Skeletal muscle cell (primary cell): Measurements from ENCODE around the gene KIF18A.
"Not testable (repeated sequence)": the region's sequence is repeated elsewhere in the genome, so short reads cannot be mapped to it uniquely, and the experiment has no call there.

Experiments used
- DNase-seq: peaks from one replicate; pipeline ENCODE4 v3.0.0-alpha.2; 2010; ENCODE audit warnings: low read depth
- H3K4me3 ChIP-seq: 2 replicates; pipeline ENCODE4 v1.5.1; 2011; ENCODE audit warnings: low read depth, mild to moderate bottlenecking, control low read depth, low read length, moderate library complexity

The KIF18A gene

DNA sequence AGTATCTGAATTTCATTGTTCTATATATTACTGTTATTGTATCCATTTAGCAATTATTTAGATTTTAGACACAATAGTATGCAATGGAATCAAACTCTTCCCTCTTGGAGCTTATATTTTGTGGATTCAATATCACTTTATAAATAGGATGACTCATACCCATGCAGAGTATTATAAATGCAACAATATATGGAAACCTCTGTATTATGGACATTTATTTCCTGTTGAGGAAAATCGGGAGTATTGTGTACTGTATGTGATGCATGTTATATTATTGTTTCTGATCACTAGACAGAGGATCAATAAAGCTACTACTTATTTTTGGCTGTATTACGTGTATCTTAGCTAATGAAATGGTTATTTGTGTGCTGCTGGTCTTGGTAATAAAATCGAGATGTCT, 1.0 kb upstream of the KIF18A start:
- H3K4me3 ChIP-seq, result peak overlapping the region; percentile 87
- DNase-seq, result no peak

DNA sequence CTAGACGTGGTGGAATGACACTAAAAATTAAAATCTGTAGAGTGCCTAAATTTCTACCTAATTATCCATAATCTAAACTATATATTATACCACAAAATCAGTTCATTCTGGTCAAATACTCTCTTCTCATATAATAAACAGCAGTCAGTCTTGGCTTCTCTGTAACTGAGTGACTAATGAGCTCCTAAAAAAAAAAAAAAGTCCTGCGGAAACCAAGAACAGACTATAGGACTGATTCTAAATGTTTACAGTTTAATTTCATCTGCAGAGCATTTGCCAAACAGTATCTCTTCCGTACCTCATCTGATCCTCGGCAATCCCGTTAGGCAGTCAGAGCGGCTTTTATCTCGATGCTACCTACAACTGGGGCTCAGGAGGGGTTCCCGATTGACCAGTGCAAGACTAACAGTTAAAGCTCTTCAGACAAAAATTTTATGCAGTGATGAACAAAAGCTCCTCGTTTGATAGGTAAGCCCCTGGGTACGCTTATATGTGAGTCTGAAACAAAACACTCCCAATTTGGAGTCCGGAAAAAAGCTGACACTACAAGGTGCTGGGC, 686 bp downstream of the KIF18A start:
- DNase-seq, result no peak

DNA sequence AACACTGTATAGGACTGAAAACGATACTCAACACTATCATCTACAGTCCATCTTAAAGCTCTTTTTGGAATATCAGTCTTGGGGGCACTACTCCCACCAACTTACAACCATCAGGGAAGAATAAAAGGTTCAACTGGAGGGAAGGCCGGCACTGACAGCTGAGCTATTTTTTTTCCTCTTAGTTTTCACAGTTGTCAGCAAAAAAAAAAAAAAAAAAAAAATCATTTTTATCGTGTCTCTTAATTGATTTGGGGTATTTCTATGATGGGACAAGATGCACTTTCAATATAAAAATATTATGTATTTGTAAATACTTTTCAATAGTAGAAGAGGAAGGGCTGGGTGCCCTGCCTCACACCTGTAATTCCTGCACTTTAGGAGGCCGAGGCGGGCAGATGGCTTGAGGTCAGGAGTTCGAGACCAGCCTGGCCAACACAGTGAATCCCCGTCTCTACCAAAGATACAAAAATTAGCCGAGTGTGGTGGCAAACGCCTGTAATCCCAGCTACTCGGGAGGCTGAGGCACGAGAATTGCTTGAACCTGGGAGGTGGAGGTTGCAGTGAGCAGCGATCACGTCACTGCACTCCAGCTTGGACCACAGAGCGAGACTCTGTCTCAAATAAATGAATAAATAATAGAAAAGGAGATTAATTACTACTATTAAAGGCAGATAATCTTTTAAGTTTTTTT, 1.5 kb downstream of the KIF18A start:
- H3K4me3 ChIP-seq, result peak overlapping the region; percentile 87

More for the DNA sequence above, 686 bp downstream of the KIF18A start:
- H3K4me3 ChIP-seq, result peak overlapping the region; percentile 87

DNA sequence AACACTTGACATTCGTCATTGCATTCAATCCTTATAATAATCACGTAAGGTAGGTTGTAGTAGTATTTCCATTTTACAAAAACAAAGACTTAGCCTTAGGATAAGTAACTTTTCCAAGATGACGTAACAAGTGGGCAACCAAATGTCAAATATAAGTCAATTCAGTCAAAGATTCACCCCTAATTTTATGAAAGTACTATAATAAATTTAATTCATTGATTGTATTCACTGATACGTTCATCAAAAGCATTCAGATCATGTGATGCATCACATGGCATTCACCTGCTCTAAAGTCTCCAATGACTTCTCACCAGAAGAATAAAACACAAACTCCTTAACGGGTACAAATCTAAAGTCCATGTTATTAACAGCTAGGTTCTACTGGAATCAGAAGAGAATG, 2.1 kb downstream of the KIF18A start:
- H3K4me3 ChIP-seq, result no peak overlapping the region
- no peak for DNase-seq

More for the DNA sequence above, 1.5 kb downstream of the KIF18A start:
- no peak for DNase-seq

DNA sequence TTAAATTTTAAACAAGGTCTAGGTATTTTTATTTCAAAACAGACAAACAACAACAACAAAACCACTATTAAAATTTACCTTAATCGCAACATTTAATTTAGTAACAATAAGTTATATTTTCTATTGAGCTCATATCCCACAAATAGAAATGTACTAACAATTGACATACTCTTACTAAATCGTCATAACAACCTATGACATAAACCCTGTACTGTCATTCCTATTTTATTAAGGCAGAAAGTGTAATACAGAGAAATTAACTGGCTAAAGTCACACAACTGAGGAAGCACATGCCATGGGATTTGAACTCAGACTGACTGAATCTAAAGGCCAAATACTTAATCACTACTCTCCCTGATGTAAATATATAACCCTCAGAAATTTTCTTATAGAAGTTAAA, 3.0 kb downstream of the KIF18A start:
- no peak overlapping the region for H3K4me3 ChIP-seq
- DNase-seq, result no peak

DNA sequence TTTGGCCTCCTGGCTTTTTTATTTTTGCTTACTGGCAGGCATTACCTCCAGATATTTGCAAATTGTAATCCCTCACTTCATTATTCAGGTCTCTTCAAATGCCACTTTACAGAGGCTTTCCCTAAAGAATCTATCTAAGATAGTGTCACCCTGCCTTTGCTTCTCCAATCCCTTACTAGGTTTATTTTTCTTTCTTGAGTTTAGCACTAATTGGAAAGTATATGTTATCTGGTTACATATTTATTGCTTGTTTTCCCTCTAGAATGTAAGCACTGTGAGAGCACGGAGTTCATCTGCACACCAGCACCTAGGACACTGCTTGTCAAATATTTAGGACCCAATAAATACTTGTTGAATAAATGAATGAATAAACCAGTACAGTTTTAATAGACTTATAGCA, 3.5 kb downstream of the KIF18A start:
- DNase-seq, result no peak
- H3K4me3 ChIP-seq, result no peak overlapping the region

DNA sequence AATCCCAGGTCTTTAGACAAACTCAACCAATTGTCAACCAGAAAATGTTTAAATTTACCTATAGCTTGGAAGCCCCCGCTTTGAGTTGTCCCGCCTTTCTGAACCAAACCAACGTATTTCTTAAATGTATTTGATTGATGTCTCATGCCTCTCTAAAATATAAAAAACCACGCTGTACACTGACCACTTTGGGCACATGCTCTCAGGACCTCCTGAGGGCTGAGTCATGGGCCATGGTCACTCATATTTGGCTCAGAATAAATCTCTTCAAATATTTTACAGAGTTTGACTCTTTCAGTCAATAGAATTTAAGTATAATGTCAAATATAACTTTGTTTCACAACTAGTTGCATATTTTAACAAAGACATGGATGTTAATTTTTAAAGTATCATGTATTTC, 5.7 kb downstream of the KIF18A start:
- H3K4me3 ChIP-seq, DNase-seq: not testable (repeated sequence)

DNA sequence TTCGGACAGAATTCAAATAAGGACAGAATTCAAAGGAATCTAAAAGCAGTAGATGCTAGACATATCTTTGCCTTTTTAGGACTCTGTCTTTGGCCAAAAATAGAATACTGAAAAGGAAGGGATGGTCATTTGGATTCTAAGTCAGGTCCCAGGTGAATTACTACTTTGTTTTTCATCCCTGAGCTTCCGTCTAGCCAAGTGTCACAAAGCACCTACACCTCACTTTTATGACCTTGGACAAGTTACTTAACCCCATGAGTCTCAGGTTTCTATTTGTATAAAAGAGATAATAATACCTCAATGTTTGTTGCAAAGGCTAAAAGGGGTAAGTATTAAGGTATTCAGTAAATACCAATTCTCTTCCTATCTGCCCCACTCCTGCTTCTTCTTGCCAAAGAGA, 7.3 kb downstream of the KIF18A start:
- no peak for DNase-seq
- H3K4me3 ChIP-seq, result no peak overlapping the region

DNA sequence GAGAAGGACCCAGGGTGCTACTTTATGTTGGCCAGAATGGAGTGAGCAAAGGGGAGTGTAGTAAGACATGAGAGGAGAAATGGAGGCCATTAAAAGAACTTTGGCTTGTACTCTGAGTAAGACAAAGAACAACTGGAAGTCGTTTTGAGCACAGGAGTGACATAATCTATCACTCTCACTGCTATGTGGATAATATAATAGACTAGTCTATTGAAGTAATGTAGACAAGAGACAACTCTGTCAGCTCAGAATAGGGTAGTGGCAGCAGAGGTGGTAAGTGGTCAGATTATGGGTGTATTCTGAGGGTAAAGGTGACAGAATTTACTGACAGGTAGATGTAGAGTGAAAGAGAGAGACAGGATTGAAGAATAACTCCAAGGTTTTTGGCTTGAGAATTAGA, 8.2 kb downstream of the KIF18A start:
- DNase-seq, result no peak
- no peak overlapping the region for H3K4me3 ChIP-seq

DNA sequence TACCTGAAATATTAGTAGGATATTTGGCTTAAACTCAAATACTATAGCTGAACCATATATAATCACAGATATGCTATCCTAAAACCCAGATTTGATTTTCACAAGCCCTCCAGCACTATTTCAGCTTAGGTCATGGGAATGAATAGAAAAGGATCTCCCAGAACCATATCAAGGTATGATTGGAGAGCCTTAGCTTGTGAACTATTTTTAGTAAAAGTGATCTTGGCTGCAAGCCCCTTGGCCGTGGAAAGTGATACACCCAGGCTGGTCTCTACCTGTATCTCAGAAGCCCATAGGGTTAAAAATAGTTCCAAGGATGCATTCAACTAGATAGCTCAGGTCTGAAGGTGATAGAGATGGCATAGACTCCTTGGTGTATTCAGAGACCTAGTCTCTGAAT, 9.7 kb downstream of the KIF18A start:
- H3K4me3 ChIP-seq, result no peak overlapping the region
- no peak for DNase-seq

DNA sequence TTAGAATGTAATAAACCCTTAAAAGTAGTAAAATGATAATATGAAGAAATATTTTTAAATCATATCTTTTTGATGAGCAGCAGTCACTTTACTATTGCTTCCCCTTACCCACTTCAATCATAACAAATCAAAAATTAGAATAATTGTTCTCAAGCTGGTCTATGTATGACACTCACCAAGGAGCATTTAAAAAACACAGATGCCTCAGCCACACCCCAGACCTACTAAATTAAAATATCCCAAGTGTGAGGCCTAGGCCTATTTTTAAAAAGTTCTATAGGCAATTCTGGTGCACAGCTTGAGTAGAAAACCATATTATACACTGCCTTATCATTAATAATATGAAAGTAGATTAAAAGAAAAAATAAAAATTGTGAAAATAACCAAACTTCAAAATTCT, 15.2 kb downstream of the KIF18A start:
- no peak overlapping the region for H3K4me3 ChIP-seq
- no peak for DNase-seq

DNA sequence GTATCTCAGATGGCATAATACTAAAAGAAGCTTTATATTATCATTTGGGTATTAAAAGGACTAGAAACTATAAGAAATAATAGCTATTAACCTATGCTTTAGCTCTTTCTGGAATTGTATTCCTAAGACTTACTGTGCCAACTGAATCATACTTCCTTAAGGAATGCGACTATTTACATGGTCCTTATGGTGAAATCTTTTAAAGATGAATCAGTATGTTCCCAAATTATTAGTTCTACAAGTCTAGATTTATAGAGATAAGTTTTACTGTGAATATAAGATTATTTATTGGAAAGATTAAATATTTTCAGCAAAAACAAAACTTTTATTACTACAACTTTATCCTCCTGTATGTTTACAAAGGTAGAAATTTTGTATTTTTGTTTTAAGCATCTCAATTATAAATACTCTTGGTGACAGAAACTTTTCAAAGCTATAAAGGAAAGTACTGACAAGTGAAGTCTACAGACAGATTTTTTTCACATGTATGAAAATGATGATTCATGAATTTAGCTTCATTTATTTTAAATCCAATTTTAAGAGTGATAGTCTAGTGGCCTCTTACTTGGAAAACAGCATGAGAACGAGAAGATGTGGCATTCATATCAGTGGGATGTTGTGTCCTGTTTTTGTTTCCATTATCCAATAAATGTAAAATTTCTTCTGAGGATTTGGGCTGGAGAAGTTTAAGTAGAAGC, 17.8 kb downstream of the KIF18A start:
- no peak overlapping the region for H3K4me3 ChIP-seq
- DNase-seq, result peak; percentile 30

DNA sequence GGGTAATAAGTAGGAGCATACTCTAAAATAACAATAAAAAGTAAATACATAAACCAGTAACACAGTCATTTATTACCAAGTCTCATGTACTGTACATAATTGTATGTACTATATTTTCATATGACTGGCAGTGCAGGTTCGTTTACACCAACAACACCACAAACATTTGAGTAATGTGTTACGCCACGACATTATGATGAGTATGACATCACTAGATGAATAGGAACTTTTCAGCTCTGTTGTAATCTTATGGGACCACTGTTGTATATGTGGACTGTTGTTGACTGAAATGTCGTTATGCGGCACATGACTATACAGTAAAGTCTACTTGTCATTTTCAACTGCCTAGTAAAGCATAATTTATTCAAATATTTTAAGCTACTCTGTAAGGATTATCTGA, 18.6 kb downstream of the KIF18A start:
- no peak overlapping the region for H3K4me3 ChIP-seq
- DNase-seq, result no peak

DNA sequence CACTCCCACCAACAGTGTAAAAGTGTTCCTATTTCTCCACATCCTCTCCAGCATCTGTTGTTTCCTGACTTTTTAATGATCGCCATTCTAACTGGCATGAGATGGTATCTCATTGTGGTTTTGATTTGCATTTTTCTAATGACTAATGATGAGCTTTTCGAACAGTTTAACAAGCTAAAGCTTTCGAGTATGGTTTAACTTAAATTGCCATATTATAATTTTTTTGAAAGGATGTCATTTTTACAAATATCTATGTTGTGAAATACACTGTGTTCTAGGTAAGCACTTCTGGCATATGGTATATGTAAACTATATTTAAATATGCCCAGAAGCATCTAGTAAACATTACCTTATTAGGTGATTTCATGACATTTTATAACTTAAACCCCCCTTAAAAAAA, 20.3 kb downstream of the KIF18A start:
- not testable (repeated sequence) for H3K4me3 ChIP-seq, DNase-seq

DNA sequence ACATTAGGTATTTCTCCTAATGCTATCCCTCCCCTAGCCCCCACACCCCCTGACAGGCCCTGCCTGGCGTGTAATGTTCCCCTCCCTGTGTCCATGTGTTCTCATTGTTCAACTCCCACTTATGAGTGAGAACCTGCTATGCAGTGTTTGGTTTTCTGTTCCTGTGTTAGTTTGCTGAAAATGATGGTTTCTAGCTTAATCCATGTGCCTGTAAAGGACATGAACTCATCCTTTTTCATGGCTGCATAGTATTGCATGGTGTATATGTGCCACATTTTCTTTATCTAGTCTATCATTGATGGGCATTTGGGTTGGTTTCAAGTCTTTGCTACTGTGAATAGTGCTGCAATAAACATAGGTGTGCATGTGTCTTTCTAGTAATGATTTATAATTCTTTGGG, 20.8 kb downstream of the KIF18A start:
- not testable (repeated sequence) for H3K4me3 ChIP-seq, DNase-seq

DNA sequence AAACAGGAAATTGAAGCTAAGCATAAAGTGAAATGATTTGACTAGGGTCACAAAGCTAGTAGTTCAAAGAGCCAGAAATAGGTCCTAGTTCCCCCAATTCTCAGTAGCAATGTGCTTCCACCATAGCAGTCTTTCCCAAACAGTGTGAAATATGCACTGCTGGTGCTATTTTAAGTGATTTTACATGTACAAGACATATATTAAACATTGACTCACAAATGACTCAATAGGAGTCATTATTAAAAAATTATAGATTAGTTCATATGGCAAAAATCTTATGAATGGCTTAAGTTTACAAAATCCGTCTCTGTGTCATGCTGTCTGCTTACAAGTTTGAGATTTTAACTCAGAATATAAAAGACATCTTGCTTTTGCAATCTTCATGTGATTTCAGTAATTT, 21.4 kb downstream of the KIF18A start:
- peak; percentile 39 for DNase-seq
- no peak overlapping the region for H3K4me3 ChIP-seq

DNA sequence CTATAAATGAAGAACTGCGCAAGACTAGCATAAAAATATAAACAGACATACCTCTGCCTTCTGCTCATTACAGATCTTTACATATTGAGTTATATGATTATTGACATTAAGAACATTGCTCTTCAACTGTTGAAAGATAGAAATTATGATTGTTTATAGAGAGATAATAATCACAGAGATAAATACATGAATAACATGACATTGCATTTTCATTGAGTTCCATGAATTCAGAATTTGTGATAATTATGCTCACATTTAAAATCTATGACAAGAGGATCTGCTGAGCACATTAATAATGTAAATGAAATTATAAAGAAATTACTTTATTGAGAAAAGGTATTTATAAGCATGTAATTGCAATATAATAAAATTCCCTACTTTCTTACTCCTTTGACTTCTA, 24.8 kb downstream of the KIF18A start:
- no peak for DNase-seq
- H3K4me3 ChIP-seq, result no peak overlapping the region

DNA sequence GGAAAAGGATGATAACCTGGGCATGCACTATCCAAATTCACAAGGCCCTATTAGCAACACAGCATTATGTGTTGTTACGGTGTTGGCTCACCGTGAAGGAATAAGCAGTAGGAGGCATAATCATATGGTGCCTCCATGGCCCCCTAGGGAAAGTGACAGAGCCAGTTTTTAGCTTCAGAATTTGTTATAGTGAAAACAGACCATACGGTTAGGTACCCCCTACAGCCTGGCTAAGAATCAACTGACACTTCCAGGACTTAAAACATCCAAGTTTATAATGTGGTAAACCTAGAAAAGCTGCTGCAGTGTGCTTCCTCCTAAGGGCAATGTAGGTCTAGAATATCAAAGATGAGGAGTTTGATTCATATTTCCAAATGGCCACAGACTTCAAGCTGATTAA, 30.4 kb downstream of the KIF18A start:
- DNase-seq, result no peak

DNA sequence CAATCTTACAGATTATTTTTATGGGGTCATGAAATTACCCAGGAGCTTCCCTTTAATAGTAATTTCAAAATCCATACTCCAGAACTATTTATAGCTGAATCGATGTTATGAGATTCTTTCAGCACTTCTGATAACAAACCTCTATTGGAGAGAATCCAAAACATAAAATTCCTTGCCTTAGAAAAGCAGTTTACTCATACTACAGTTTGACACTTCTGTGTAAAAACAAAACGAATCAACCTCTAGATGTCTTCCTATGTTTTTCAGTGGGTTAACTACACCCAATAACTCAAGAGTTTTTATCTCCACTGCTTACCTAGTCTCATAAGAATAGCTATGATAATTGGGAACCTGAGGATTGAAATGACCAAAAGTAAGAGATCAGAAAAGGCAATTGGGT, 35.6 kb downstream of the KIF18A start:
- H3K4me3 ChIP-seq, result no peak overlapping the region
- DNase-seq, result no peak

More for the DNA sequence above, 30.4 kb downstream of the KIF18A start:
- no peak overlapping the region for H3K4me3 ChIP-seq

DNA sequence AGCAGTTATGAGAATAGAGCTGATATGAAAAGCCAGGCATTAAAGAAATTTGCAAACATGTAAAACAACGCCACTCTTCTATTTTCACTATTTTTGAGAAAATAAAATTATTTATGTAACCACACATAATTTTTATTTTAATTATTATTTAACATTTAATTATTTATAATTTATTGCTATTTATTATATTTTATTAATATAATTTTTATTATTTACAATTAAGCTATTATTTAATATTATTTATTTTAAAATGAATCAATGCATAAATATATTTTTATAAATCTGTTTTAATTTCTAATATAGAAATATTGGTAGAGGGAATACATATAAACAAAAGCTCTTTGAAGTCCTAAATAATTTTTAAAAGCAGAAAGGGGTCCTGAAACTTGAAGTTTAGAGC, 36.7 kb downstream of the KIF18A start:
- DNase-seq, result no peak
- H3K4me3 ChIP-seq, result no peak overlapping the region

DNA sequence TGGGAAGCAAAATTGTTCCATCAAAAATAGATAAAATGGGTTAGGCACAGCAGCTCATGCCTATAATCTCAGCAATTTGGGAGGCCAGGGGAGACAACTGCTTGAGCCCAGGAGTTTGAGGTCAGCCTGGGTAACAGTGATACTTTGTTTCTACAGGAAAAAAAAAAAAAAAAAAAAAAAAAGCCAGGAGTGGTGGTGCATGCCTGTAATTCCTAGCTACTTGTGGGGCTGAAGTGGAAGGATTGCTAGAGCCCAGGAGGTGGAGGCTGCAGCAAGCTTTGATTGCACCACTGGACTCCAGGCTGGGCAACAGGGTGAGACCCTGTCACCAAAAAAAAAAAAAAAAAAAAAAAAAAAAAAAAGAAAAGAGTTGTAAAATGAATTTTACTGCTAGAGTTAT, 49.6 kb downstream of the KIF18A start:
- H3K4me3 ChIP-seq, result no peak overlapping the region

More for the DNA sequence above, 49.6 kb downstream of the KIF18A start:
- no peak for DNase-seq
